Astrocyte (in vitro differentiated cells and primary cell): ENCODE results near the gene ZNF492. TPM values are rescaled to one million over a fixed set of nuclear protein-coding genes. Genes with fewer than 3 reads are reported as not detected.

Experiments used
- DNase-seq: peaks from one replicate; pipeline ENCODE4 v3.0.0-alpha.2; 2010; ENCODE audit warnings: low read depth
- FAIRE-seq: peaks from 2 replicates; lab custom pipeline; 2011; peaks lifted over from hg19 to GRCh38; lab: Jason Lieb, UNC
- H2AFZ ChIP-seq: 2 replicates; pipeline ENCODE4 v1.6.0; 2012; ENCODE audit warnings: low read depth, low read length, inconsistent platforms
- H3K27ac ChIP-seq: 2 replicates; pipeline ENCODE4 v1.5.1; 2011; ENCODE audit warnings: low read depth, low read length, inconsistent platforms
- H3K27me3 ChIP-seq: 2 replicates; pipeline ENCODE4 v1.6.0; 2011; ENCODE audit warnings: low read length, inconsistent platforms; ENCODE audit not compliant: insufficient read depth
- H3K36me3 ChIP-seq: 2 replicates; pipeline ENCODE4 v1.5.1; 2011; ENCODE audit warnings: low read length, inconsistent platforms; ENCODE audit not compliant: insufficient read depth
- H3K4me1 ChIP-seq: 2 replicates; pipeline ENCODE4 v1.5.1; 2011; ENCODE audit warnings: low read length, inconsistent platforms; ENCODE audit not compliant: insufficient read depth
- H3K4me2 ChIP-seq: 2 replicates; pipeline ENCODE4 v1.6.0; 2012; ENCODE audit warnings: low read length, inconsistent platforms
- H3K4me3 ChIP-seq: 2 replicates; pipeline ENCODE4 v1.5.1; 2011; ENCODE audit warnings: low read depth, mild to moderate bottlenecking, low read length, inconsistent platforms; ENCODE audit not compliant: insufficient read depth
- H3K79me2 ChIP-seq: 2 replicates; pipeline ENCODE4 v1.6.0; 2012; ENCODE audit warnings: mild to moderate bottlenecking, low read length, inconsistent platforms; ENCODE audit not compliant: insufficient read depth
- H3K9ac ChIP-seq: 2 replicates; pipeline ENCODE4 v1.6.0; 2012; ENCODE audit warnings: mild to moderate bottlenecking, low read length, inconsistent platforms
- H3K9me3 ChIP-seq: 2 replicates; pipeline ENCODE4 v1.5.1; 2012; ENCODE audit warnings: low read depth, mild to moderate bottlenecking, low read length, inconsistent platforms; ENCODE audit not compliant: insufficient read depth
- H4K20me1 ChIP-seq: 2 replicates; pipeline ENCODE4 v1.6.0; 2012; ENCODE audit warnings: low read length, inconsistent platforms; ENCODE audit not compliant: insufficient read depth
- H3K27ac Mint-ChIP-seq: one replicate; pipeline ENCODE4 v1.8.0; 2021; ENCODE audit warnings: mild to moderate bottlenecking, mixed read lengths; ENCODE audit not compliant: unreplicated experiment
- H3K27me3 Mint-ChIP-seq: one replicate; pipeline ENCODE4 v1.8.0; 2021; ENCODE audit warnings: low read depth, mixed read lengths; ENCODE audit not compliant: unreplicated experiment
- H3K36me3 Mint-ChIP-seq: one replicate; pipeline ENCODE4 v1.8.0; 2021; ENCODE audit warnings: low read depth, mixed read lengths; ENCODE audit not compliant: unreplicated experiment
- H3K4me1 Mint-ChIP-seq: one replicate; pipeline ENCODE4 v1.8.0; 2021; ENCODE audit warnings: low read depth, mixed read lengths; ENCODE audit not compliant: unreplicated experiment
- H3K4me3 Mint-ChIP-seq: one replicate; pipeline ENCODE4 v1.8.0; 2021; ENCODE audit warnings: mild to moderate bottlenecking, moderate library complexity, mixed read lengths; ENCODE audit not compliant: unreplicated experiment
- H3K9me3 Mint-ChIP-seq: one replicate; pipeline ENCODE4 v1.8.0; 2021; ENCODE audit warnings: mild to moderate bottlenecking, mixed read lengths; ENCODE audit not compliant: unreplicated experiment
- CTCF ChIP-seq: IDR thresholded peaks from 2 replicates; pipeline ENCODE4 v1.5.1; 2011; ENCODE audit warnings: low read depth, mild to moderate bottlenecking, inconsistent platforms, low read length, moderate library complexity; ENCODE audit not compliant: insufficient read depth
- EZH2 ChIP-seq: IDR thresholded peaks from 2 replicates; pipeline ENCODE4 v1.6.1; 2012; ENCODE audit warnings: mild to moderate bottlenecking, low read length, inconsistent platforms; ENCODE audit not compliant: insufficient read depth
- total RNA-seq: library from RNA; stranded (reverse); gene quantifications from 2 replicates; pipeline ENCODE4 v1.2.1, GENCODE V29; 2021

ZNF492 gene
- total RNA-seq, 1 donor from 2014 or later: not detected

GRCh38 chr19:22606212-22606553 is 27.9 kb upstream of the ZNF492 start:
- Histone ChIP-seq H3K4me3 (no peak overlapping the region), H3K4me2 (no peak overlapping the region), H3K4me1 (no peaks in the 10 kb centered on the region), H4K20me1 (no peaks in the 10 kb centered on the region), H3K27me3 (no peaks in the 10 kb centered on the region), H3K36me3 (no peaks in the 10 kb centered on the region), H3K9ac (no peak overlapping the region), H2AFZ (no peak overlapping the region), H3K27ac (no peak overlapping the region), H3K9me3 (peaks cover 18% of the 10 kb centered on the region), H3K79me2 (no peaks in the 10 kb centered on the region)
- Mint-ChIP-seq H3K36me3 (no peaks in the 10 kb centered on the region), H3K4me3 (no peak overlapping the region), H3K27me3 (no peaks in the 10 kb centered on the region), H3K9me3 (peaks cover 32% of the 10 kb centered on the region), H3K27ac (no peak overlapping the region), H3K4me1 (no peaks in the 10 kb centered on the region)
- DNase-seq (no peak), FAIRE-seq (no peak)
- TF ChIP-seq CTCF (no peak), EZH2 (no peak)

- Histone ChIP-seq H3K27me3 (no peaks in the 10 kb centered on the region), H3K79me2 (no peaks in the 10 kb centered on the region), H3K36me3 (no peaks in the 10 kb centered on the region), H3K4me1 (no peaks in the 10 kb centered on the region), H3K9me3 (peaks cover 18% of the 10 kb centered on the region), H3K27ac (no peak overlapping the region), H2AFZ (no peak overlapping the region), H3K4me2 (no peak overlapping the region), H4K20me1 (no peaks in the 10 kb centered on the region), H3K9ac (no peak overlapping the region), H3K4me3 (no peak overlapping the region)
- DNase-seq: no peak
- Mint-ChIP-seq H3K4me1 (no peaks in the 10 kb centered on the region), H3K9me3 (peaks cover 36% of the 10 kb centered on the region), H3K27me3 (no peaks in the 10 kb centered on the region), H3K36me3 (no peaks in the 10 kb centered on the region), H3K27ac (no peak overlapping the region), H3K4me3 (no peak overlapping the region)
- no peak for FAIRE-seq
- no peak for TF ChIP-seq CTCF
- no peak for TF ChIP-seq EZH2
Measured at GRCh38 chr19:22606954-22607652, 27.0 kb upstream of the ZNF492 start.

- no peaks in the 10 kb centered on the region for H3K4me1 ChIP-seq
- no peak overlapping the region for H3K4me3 ChIP-seq
- H3K27ac ChIP-seq: no peak overlapping the region
- Mint-ChIP-seq H3K27me3 (no peaks in the 10 kb centered on the region), H3K4me1 (no peaks in the 10 kb centered on the region), H3K9me3 (peaks cover 39% of the 10 kb centered on the region), H3K27ac (no peak overlapping the region), H3K36me3 (no peaks in the 10 kb centered on the region), H3K4me3 (no peak overlapping the region)
- H4K20me1 ChIP-seq: no peaks in the 10 kb centered on the region
- no peak for TF ChIP-seq CTCF
- TF ChIP-seq EZH2: no peak
- no peak overlapping the region for H3K4me2 ChIP-seq
- H3K79me2 ChIP-seq: no peaks in the 10 kb centered on the region
- no peaks in the 10 kb centered on the region for H3K27me3 ChIP-seq
- no peak overlapping the region for H3K9ac ChIP-seq
- peaks cover 16% of the 10 kb centered on the region for H3K9me3 ChIP-seq
- no peaks in the 10 kb centered on the region for H3K36me3 ChIP-seq
- FAIRE-seq (no peak), DNase-seq (no peak)
- H2AFZ ChIP-seq: no peak overlapping the region
Measured at GRCh38 chr19:22607653-22608430, 26.3 kb upstream of the ZNF492 start.
